T-helper 2 cell treated with Interferon-gamma antibody and Interleukin-4, amounts not matched to agents 5 μg/mL and 100 μg/mL, for 36 hours (primary cell): ENCODE results near the gene PDCD6IP.

Experiments
- DNase-seq: peaks from one replicate; pipeline ENCODE4 v3.0.0; 2021; ENCODE audit warnings: low spot score
- H3K27ac Mint-ChIP-seq: one replicate; pipeline ENCODE4 v1.8.0; 2021; ENCODE audit warnings: mild to moderate bottlenecking, mixed read lengths
- H3K27me3 Mint-ChIP-seq: one replicate; pipeline ENCODE4 v1.8.0; 2021; ENCODE audit warnings: low read depth, mixed read lengths
- H3K36me3 Mint-ChIP-seq: one replicate; pipeline ENCODE4 v1.8.0; 2021; ENCODE audit warnings: low read depth, mixed read lengths
- H3K4me1 Mint-ChIP-seq: one replicate; pipeline ENCODE4 v1.8.0; 2021; ENCODE audit warnings: low read depth, mixed read lengths
- H3K4me3 Mint-ChIP-seq: one replicate; pipeline ENCODE4 v1.8.0; 2022; ENCODE audit warnings: mild to moderate bottlenecking, moderate library complexity, mixed read lengths
- H3K9me3 Mint-ChIP-seq: one replicate; pipeline ENCODE4 v1.8.0; 2021; ENCODE audit warnings: mixed read lengths

Gene PDCD6IP

DNA sequence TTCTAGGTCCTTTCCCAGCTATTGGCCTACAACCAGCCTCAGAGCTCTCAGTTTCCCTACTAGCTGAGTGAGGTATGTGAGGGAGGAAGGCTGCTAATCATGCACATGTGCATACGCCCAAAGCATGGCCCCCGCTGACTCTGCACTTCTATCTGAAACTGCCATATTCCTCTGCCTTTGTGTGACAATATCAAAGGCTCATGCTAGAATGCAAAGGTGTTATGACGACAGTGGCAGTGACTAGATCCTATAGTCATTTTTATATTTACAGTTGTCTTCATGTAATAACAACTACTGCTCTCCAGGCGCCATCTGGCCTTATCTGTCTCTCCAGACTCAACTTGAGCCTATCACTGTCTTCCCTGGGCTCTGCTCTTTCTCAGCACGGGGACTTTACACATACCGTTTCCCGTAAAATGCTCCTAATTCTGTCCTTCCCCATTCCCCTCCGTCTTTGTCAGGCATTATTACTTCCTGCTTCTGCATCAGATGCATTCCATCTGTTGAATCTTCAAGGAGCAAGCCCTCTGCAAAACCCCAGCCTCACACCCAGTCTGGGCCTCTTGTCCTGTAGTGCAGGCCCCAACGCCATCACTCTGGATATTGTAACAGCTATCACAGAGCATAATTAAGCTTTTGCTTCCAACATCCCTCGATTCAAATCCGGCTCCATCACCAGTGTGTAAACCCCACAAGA is 102.5 kb downstream of the PDCD6IP start:
- H3K27me3 Mint-ChIP-seq, result no peaks in the 10 kb centered on the region
- DNase-seq, result no peak
- H3K9me3 Mint-ChIP-seq, result no peaks in the 10 kb centered on the region
- H3K27ac Mint-ChIP-seq, result no peak overlapping the region
- H3K4me1 Mint-ChIP-seq, result no peaks in the 10 kb centered on the region
- no peak overlapping the region for H3K4me3 Mint-ChIP-seq
- H3K36me3 Mint-ChIP-seq, result no peaks in the 10 kb centered on the region

DNA sequence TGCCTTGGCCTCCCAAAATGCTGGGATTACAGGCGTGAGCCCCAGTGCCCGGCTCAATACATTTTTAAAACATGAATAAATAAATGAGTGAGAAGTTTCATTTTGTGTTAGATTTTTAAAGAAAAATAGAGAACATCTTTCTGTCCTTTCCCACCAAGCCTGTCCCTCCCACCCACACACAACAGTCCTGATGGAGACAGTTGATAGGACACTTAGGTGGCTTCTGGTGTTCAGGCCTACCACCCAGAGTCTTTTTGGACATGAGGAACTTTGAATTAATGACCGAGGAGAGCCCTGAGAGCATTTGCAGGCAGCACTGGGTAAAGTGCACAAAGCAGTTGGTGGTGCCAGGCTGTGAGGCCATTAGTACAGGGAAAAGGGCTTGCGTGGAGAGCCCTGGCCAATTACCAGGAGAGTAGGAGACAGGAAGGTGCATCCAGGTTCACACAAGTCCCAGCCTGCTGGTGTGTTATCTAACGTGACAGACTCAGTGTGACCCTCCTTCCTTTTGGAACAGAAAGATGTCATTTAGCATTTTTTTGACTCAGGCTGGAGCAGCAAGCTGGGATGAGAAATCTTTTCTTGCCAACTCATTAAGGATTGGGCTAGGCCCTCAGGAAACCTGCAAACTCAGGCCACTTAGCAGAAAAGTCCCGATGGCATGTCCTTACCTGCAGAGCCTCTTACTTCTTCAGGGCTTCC is 103.6 kb downstream of the PDCD6IP start:
- Mint-ChIP-seq H3K27ac (no peak overlapping the region), H3K4me1 (no peaks in the 10 kb centered on the region), H3K36me3 (no peaks in the 10 kb centered on the region), H3K9me3 (no peaks in the 10 kb centered on the region), H3K27me3 (no peaks in the 10 kb centered on the region), H3K4me3 (no peak overlapping the region)
- DNase-seq, result no peak

DNA sequence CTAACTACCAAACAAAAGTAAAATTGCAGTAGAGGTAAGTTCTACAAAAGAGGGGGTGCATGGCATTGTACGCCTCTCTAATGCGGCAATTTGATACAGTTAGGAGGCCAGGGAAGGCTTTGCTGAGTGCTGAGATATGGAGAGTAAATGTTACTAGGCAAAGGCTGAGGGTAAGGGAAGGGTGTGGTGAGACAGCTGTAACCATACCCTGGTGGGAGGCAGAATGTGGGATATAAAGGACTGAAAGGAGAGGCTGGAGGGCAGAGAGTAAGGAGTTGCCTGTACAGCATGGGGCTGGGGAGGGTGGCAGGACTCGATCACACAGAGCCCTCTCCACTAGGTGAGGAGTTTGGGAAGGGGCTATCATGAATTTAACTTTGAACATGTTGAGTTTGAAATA is 106.3 kb downstream of the PDCD6IP start:
- DNase-seq, result no peak
- Mint-ChIP-seq H3K9me3 (no peaks in the 10 kb centered on the region), H3K27ac (no peak overlapping the region), H3K4me3 (no peak overlapping the region), H3K27me3 (no peaks in the 10 kb centered on the region), H3K36me3 (no peaks in the 10 kb centered on the region), H3K4me1 (no peaks in the 10 kb centered on the region)

DNA sequence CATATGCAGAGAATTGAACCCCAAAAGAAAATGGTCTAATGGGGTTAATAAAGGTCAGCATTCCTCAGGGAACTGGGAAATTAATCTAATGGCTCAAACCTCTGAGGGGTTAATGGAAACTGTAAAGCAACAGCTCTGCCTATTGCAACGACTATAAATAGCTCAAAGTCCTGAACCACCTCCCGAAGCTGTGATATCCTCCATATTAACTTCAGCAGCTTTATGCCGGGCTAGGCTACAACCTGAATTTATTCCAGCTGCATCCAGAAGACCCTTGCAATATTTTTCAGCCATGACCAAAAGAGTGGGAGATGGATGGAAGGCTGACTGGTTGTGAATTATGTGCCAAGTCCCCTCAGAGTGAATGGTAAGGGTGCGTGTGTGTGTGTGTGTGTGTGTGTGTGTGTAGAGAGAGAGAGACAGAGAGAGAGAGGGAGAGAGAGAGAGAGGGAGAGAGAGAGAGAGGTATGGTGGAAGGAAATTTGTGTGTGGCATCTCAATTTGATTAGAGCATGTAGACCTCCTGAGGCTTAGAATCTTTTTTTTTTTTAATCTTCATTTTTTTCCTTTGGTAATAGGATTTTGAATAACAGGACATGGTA is 109.9 kb downstream of the PDCD6IP start:
- Mint-ChIP-seq H3K36me3 (no peaks in the 10 kb centered on the region), H3K9me3 (no peaks in the 10 kb centered on the region), H3K4me1 (no peaks in the 10 kb centered on the region), H3K4me3 (no peak overlapping the region), H3K27ac (no peak overlapping the region), H3K27me3 (no peaks in the 10 kb centered on the region)
- no peak for DNase-seq

DNA sequence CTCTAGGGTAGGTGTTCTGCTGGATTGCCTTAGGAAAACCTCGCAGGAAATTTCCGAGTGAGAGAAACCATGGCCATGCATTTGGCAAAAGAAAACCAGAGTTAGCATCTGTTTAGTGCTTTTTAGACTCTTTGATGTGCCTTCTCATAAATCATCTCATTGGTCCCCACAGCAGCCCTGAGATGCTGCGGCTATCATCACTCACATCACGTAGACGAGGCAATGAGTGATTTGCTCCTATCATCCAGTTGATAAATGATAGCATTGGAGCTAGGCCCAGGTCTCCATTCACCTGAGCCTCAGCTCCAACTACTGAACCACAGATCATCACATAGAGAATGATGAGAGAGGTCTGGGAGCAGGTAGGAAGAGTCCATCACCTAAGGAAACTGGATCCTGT is 111.1 kb downstream of the PDCD6IP start:
- no peaks in the 10 kb centered on the region for H3K27me3 Mint-ChIP-seq
- H3K36me3 Mint-ChIP-seq, result no peaks in the 10 kb centered on the region
- H3K4me3 Mint-ChIP-seq, result no peak overlapping the region
- no peak overlapping the region for H3K27ac Mint-ChIP-seq
- H3K9me3 Mint-ChIP-seq, result no peaks in the 10 kb centered on the region
- DNase-seq, result no peak
- no peaks in the 10 kb centered on the region for H3K4me1 Mint-ChIP-seq

DNA sequence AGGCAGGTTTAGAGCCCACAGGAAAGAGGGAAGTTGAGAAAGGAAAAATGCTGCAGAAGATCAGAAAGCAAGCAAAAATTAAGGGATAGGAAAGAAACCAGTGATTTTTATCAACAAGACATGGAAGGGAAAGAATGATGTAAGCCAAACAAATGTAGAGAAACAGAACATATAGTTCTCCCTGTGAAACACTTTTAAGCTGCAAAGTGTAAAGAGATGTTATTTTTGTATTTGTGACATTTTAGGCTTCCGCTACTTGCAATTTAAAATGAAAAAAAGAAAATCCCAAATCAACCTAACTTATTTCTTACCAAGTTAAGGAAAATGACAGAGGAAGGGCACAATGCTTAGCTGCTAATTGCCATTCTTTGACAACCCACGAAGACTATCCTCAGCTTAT is 111.6 kb downstream of the PDCD6IP start:
- no peaks in the 10 kb centered on the region for H3K9me3 Mint-ChIP-seq
- no peak overlapping the region for H3K27ac Mint-ChIP-seq
- no peak overlapping the region for H3K4me3 Mint-ChIP-seq
- no peak for DNase-seq
- no peaks in the 10 kb centered on the region for H3K36me3 Mint-ChIP-seq
- H3K27me3 Mint-ChIP-seq, result no peaks in the 10 kb centered on the region
- H3K4me1 Mint-ChIP-seq, result no peaks in the 10 kb centered on the region

DNA sequence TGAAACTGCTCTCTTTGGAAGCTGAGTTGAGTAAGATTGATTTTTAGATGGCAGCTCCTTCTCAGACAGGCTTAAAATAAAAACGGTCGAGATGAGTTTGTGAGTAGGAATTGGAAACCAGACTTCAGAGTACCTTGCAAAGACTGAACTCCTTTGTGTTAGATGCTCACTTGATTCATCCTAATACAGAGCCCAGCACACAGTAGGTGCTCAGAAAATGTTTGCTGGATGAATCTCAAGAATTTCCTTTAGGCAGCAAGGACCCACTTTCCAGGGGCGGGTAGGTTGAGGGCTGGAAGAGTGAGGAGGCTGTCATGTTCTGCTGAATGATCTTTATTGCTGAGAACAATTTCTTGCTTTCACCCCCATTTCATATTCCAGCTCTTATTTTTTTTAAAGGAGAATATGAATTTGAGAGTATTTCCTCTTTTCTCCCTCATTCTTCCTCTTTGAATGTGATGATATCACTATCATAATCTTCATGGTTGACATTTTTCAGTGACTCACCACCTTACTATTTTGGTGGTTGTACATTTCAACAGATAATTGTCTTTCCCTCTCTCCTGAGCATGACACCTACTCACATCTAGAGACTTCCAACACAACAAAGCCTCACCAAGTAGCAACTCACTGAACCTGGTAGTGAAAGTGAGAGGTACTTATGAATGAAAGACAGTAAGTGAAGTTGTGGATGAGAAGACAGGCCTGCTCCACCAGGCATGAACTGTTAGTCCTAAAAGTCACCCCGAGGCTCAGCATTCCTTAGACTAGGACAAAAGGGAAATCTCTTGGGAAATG is 113.3 kb downstream of the PDCD6IP start:
- H3K9me3 Mint-ChIP-seq, result no peaks in the 10 kb centered on the region
- H3K36me3 Mint-ChIP-seq, result no peaks in the 10 kb centered on the region
- DNase-seq, result no peak
- no peak overlapping the region for H3K27ac Mint-ChIP-seq
- H3K4me3 Mint-ChIP-seq, result no peak overlapping the region
- H3K4me1 Mint-ChIP-seq, result no peaks in the 10 kb centered on the region
- H3K27me3 Mint-ChIP-seq, result peaks cover 3% of the 10 kb centered on the region

DNA sequence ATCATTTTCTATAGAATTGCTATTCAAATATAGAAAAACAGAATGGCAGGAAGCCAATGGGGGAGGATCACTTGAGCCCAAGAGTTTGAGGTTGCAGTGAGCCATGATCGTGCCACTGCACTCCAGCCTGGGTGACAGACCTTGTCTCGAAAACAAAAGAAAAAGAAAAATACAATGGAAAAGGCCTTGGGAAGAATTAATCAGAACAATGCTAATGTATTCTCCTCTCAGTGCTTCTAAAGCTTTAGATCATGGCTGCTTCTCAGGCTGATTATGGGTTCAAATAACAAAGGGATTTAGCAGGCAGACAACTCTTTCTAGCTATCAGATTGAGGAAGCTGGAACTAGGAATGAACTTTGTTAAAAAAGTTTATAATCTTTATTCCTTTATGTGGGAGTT is 115.8 kb downstream of the PDCD6IP start:
- no peaks in the 10 kb centered on the region for H3K36me3 Mint-ChIP-seq
- H3K4me1 Mint-ChIP-seq, result no peaks in the 10 kb centered on the region

DNA sequence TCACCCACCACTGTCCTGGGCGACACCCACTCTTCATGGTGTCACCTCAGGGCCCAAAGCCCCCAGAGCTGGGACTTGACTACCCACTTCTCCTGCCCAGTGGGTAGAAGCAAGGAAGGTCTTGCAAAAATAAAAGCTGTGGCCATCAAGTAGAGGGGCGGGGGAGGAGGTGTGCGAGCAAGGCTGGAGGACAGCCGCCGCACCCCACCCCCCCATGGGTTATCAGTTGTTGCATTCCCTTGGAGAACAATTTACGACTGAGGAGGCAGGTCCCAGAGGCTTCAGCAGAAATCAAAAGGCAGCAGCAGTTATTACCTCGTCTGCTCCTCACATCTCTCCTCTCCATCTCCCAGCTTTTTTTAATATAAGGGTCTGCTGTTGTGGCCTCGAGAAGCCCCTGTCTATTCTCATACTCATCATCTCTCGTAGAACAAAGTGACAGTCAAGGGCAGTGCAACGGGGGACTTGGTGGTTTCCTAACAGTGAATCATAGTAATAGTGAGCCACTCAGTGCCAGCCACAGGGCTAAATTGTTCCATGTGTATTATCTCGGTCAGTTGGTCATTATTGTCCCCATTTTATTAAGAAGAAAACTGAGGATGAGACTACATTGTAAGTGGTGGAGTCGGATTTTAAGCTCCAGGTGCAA is 116.4 kb downstream of the PDCD6IP start:
- Mint-ChIP-seq H3K4me3 (no peak overlapping the region), H3K4me1 (no peaks in the 10 kb centered on the region), H3K36me3 (no peaks in the 10 kb centered on the region), H3K27ac (no peak overlapping the region), H3K9me3 (no peaks in the 10 kb centered on the region), H3K27me3 (peaks cover 3% of the 10 kb centered on the region)
- no peak for DNase-seq

More for the DNA sequence above, 115.8 kb downstream of the PDCD6IP start:
- Mint-ChIP-seq H3K27ac (no peak overlapping the region), H3K9me3 (no peaks in the 10 kb centered on the region), H3K27me3 (peaks cover 3% of the 10 kb centered on the region), H3K4me3 (no peak overlapping the region)
- DNase-seq, result no peak

DNA sequence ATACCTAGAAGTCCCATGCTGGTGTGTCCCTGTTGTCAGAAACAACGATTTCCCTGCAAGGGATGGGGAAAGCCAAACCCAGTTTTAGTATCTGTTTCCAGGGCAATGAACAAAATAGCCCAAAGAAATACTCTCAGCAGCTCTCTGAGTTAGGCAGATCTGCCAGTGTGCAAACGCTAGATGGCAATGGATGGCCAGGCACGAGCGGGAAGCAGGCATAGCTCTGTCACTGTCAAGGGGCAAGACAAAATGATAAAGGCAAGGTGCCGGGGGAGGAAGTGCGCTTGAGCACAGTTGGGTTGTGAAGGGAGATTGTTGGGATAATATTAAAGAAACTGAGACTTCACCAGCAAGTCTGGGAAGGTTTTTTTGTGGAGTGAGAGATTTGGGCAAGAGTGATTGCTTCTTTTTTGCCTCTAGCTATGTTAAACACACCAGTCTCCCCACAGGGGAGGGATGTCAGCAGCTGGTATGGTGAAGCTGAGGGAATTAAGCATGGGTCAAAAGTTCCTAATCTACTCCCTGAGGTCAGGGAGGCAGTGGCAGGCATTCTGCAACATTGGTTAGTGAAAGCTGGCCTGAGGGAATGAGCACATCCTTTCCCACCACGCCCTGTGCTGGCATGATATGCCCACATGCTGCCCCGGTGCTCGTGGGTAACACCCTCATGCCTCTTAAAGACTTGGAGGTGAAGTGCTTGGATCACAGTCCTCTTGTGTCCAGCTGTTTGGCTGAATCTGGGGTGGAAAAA is 117.5 kb downstream of the PDCD6IP start:
- no peak for DNase-seq
- Mint-ChIP-seq H3K27ac (no peak overlapping the region), H3K27me3 (peaks cover 3% of the 10 kb centered on the region), H3K36me3 (no peaks in the 10 kb centered on the region), H3K4me1 (no peaks in the 10 kb centered on the region), H3K4me3 (no peak overlapping the region), H3K9me3 (no peaks in the 10 kb centered on the region)

DNA sequence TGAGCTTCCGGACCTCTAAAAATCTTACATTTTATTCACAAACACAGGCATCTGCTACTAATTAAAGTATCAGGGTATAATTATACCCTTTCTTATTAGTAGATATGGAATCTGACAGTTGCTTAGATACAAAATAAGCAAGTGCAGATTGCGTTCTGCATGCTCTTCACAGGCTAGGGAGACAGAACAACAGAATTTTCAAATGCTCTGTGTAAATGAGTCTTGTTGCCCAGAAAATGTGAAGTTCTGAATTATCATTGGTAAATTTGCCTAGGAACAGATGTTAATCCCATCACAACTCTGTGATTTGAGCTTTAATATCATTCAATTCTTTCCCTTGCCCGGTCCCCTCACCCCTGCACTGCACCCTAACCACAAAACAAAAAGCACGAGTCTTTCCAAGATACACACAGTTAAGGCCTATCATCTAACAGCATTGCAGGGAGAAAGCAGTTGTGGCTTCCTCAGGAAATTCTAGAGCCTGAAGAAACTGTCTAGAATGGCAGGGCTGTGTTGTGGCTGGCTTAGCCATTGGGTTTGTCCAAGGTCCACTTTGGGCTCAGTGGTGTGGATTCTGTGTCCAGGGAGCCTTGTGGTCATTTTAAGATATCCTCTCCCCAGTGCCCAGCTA is 119.8 kb downstream of the PDCD6IP start:
- Mint-ChIP-seq H3K9me3 (no peaks in the 10 kb centered on the region), H3K4me1 (no peaks in the 10 kb centered on the region), H3K27ac (no peak overlapping the region), H3K36me3 (no peaks in the 10 kb centered on the region), H3K27me3 (peaks cover 3% of the 10 kb centered on the region), H3K4me3 (no peak overlapping the region)
- no peak for DNase-seq
